ENCODE results near the gene OMG. TPM values are rescaled to one million over a fixed set of nuclear protein-coding genes. Genes with fewer than 3 reads are reported as not detected.

Gene OMG
- total and polyA plus RNA-seq, 2 donors (not counting 1 experiment from before 2014, with no cell fraction given), result 17.3 to 26.8 TPM

- Histone ChIP-seq H3K9ac (ENCODE audit: insufficient read depth, low read length) (no peak overlapping the region), H3K4me2 (ENCODE audit: extremely low read depth, insufficient read depth, low read length) (no peak overlapping the region), H4K20me1 (ENCODE audit: control insufficient read depth, extremely low read depth, insufficient read depth, low read length) (no peaks in the 10 kb centered on the region), H2AFZ (ENCODE audit: low read length) (no peak overlapping the region), H3K36me3 (ENCODE audit: control insufficient read depth, insufficient read depth, low read length) (no peaks in the 10 kb centered on the region), H3K27me3 (ENCODE audit: control insufficient read depth, insufficient read depth, low read length) (no peaks in the 10 kb centered on the region), H3K9me3 (ENCODE audit: control insufficient read depth, insufficient read depth, low read depth, low read length) (no peaks in the 10 kb centered on the region), H3K4me1 (ENCODE audit: control insufficient read depth, extremely low read depth, insufficient read depth, low read length) (no peaks in the 10 kb centered on the region), H3K4me3 (replicated peaks in 1 of 4; ENCODE audit: control extremely low read depth in 1 of 4, insufficient read depth in 1 of 4, low read depth in 3 of 4, low read length in 4 of 4) (no peak overlapping the region), H3K79me2 (ENCODE audit: control insufficient read depth, insufficient read depth, low read length) (no peaks in the 10 kb centered on the region), H3K27ac (ENCODE audit: insufficient read depth, low read length) (no peak overlapping the region)
- DNase-seq (ENCODE audit: low read depth in 2 of 2), result no peak
- TF ChIP-seq EZH2 (IDR thresholded peaks at IDR 0.05; ENCODE audit: low read length, missing control alignments) (no peak), CTCF (conservative IDR thresholded peaks at IDR 0.05 in 1 of 2, IDR thresholded peaks at IDR 0.05 in 1 of 2; ENCODE audit: low read depth in 1 of 2, low read length in 2 of 2) (no peak)
Measured at GRCh38 chr17:31309556-31309955, 12.5 kb upstream of the OMG start.

GRCh38 chr17:31308372-31309334 is 11.6 kb upstream of the OMG start:
- Histone ChIP-seq H3K36me3 (ENCODE audit: control insufficient read depth, insufficient read depth, low read length) (no peaks in the 10 kb centered on the region), H3K4me1 (ENCODE audit: control insufficient read depth, extremely low read depth, insufficient read depth, low read length) (no peaks in the 10 kb centered on the region), H4K20me1 (ENCODE audit: control insufficient read depth, extremely low read depth, insufficient read depth, low read length) (no peaks in the 10 kb centered on the region), H3K79me2 (ENCODE audit: control insufficient read depth, insufficient read depth, low read length) (no peaks in the 10 kb centered on the region), H3K27me3 (ENCODE audit: control insufficient read depth, insufficient read depth, low read length) (no peaks in the 10 kb centered on the region), H3K9ac (ENCODE audit: insufficient read depth, low read length) (no peak overlapping the region), H2AFZ (ENCODE audit: low read length) (no peak overlapping the region), H3K9me3 (ENCODE audit: control insufficient read depth, insufficient read depth, low read depth, low read length) (no peaks in the 10 kb centered on the region), H3K4me3 (replicated peaks in 1 of 4; ENCODE audit: control extremely low read depth in 1 of 4, insufficient read depth in 1 of 4, low read depth in 3 of 4, low read length in 4 of 4) (no peak overlapping the region), H3K4me2 (ENCODE audit: extremely low read depth, insufficient read depth, low read length) (no peak overlapping the region), H3K27ac (ENCODE audit: insufficient read depth, low read length) (no peak overlapping the region)
- DNase-seq (ENCODE audit: low read depth in 2 of 2), result no peak
- no peak for TF ChIP-seq CTCF (conservative IDR thresholded peaks at IDR 0.05 in 1 of 2, IDR thresholded peaks at IDR 0.05 in 1 of 2; ENCODE audit: low read depth in 1 of 2, low read length in 2 of 2)
- TF ChIP-seq EZH2 (IDR thresholded peaks at IDR 0.05; ENCODE audit: low read length, missing control alignments), result no peak

- no peaks in the 10 kb centered on the region for H3K79me2 ChIP-seq (ENCODE audit: control insufficient read depth, insufficient read depth, low read length)
- no peak for DNase-seq (ENCODE audit: low read depth in 2 of 2)
- no peaks in the 10 kb centered on the region for H3K36me3 ChIP-seq (ENCODE audit: control insufficient read depth, insufficient read depth, low read length)
- no peak overlapping the region for H3K27ac ChIP-seq (ENCODE audit: insufficient read depth, low read length)
- no peak overlapping the region for H2AFZ ChIP-seq (ENCODE audit: low read length)
- H3K4me3 ChIP-seq (replicated peaks in 1 of 4; ENCODE audit: control extremely low read depth in 1 of 4, insufficient read depth in 1 of 4, low read depth in 3 of 4, low read length in 4 of 4), result no peak overlapping the region
- no peaks in the 10 kb centered on the region for H3K9me3 ChIP-seq (ENCODE audit: control insufficient read depth, insufficient read depth, low read depth, low read length)
- no peaks in the 10 kb centered on the region for H3K27me3 ChIP-seq (ENCODE audit: control insufficient read depth, insufficient read depth, low read length)
- no peak overlapping the region for H3K4me2 ChIP-seq (ENCODE audit: extremely low read depth, insufficient read depth, low read length)
- no peak overlapping the region for H3K9ac ChIP-seq (ENCODE audit: insufficient read depth, low read length)
- H4K20me1 ChIP-seq (ENCODE audit: control insufficient read depth, extremely low read depth, insufficient read depth, low read length), result no peaks in the 10 kb centered on the region
- no peak for TF ChIP-seq EZH2 (IDR thresholded peaks at IDR 0.05; ENCODE audit: low read length, missing control alignments)
- no peak for TF ChIP-seq CTCF (conservative IDR thresholded peaks at IDR 0.05 in 1 of 2, IDR thresholded peaks at IDR 0.05 in 1 of 2; ENCODE audit: low read depth in 1 of 2, low read length in 2 of 2)
- H3K4me1 ChIP-seq (ENCODE audit: control insufficient read depth, extremely low read depth, insufficient read depth, low read length), result no peaks in the 10 kb centered on the region
Measured at GRCh38 chr17:31307640-31308039, 10.6 kb upstream of the OMG start.
